Rectal smooth muscle tissue (tissue), 1 donor: ENCODE results near the gene RIPK1.
"Not testable (repeated sequence)": the region's sequence is repeated elsewhere in the genome, so short reads cannot be mapped to it uniquely, and the experiment has no call there.

Source experiments
- H3K27ac ChIP-seq: one replicate; pipeline ENCODE4 v1.7.0; 2013; ENCODE audit warnings: low read depth, low read length, inconsistent platforms
- H3K27me3 ChIP-seq: one replicate; pipeline ENCODE4 v1.7.0; 2013; ENCODE audit warnings: low read length; ENCODE audit not compliant: control insufficient read depth, insufficient read depth
- H3K36me3 ChIP-seq: one replicate; pipeline ENCODE4 v1.7.0; 2013; ENCODE audit warnings: low read length; ENCODE audit not compliant: control insufficient read depth, insufficient read depth
- H3K4me1 ChIP-seq: one replicate; pipeline ENCODE4 v1.7.0; 2013; ENCODE audit warnings: low read length; ENCODE audit not compliant: control insufficient read depth, insufficient read depth
- H3K4me3 ChIP-seq: one replicate; pipeline ENCODE4 v1.7.0; 2013; ENCODE audit warnings: low read length
- H3K9ac ChIP-seq: one replicate; pipeline ENCODE4 v1.7.0; 2013; ENCODE audit warnings: low read length

RIPK1 gene

DNA sequence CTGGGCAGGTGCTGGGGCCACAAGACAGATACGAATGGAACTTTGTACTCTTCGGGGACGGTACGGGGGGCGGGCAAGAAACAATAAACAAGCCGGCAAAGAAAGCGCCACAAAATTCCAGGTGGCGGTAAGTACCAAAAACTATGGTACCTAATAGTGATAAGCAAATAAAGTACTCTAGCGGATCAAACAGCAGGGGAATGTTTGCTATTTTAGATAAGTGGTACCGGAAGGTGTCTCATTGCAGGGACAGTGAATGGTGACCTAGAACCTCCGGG, 15.1 kb upstream of the RIPK1 start:
- H3K4me3 ChIP-seq = peak overlapping the region; percentile 61
- H3K36me3 ChIP-seq = no peaks in the 10 kb centered on the region
- H3K4me1 ChIP-seq = no peaks in the 10 kb centered on the region
- peak overlapping the region; percentile 9 for H3K27ac ChIP-seq
- H3K9ac ChIP-seq = peak overlapping the region; percentile 27
- no peaks in the 10 kb centered on the region for H3K27me3 ChIP-seq

DNA sequence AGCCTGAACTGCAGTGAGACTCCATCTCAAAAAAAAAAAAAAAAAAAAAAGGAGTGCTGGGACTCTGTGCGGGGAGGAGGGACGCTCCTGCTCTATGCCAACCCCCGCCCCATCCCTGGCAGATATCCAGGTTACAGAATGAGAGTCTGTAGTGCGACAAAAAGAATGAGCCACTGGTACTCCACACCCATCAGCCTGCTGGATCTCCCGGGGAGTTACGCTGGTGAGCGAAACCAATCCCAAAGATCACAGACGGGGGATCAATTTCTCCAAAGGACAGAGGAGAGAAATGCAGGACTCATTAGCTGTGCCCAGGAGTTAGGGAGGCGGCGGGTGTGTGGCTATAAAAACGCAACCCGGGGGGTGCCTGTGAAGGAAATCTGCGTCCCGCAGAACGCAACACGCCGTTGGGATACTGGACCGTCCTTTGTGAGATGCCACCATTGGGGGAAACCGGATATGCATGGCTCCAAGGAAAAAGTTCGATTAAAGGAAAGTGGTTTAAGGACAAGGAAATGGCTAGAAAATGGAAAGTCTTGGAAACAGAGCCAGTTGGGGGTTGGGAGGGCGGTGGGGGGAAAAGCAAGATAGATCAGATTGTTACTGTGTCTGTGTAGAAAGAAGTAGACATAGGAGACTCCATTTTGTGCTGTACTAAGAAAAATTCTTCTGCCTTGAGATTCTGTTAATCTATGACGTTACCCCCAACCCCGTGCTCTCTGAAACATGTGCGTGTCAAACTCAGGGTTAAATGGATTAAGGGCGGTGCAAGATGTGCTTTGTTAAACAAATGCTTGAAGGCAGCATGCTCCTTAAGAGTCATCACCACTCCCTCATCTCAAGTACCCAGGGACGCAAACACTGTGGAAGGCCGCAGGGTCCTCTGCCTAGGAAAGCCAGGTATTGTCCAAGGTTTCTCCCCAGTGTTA, 13.8 kb upstream of the RIPK1 start:
- not testable (repeated sequence) for H3K4me1 ChIP-seq, H3K9ac ChIP-seq, H3K27ac ChIP-seq, H3K36me3 ChIP-seq, H3K27me3 ChIP-seq
- H3K4me3 ChIP-seq = peak overlapping the region; percentile 61

DNA sequence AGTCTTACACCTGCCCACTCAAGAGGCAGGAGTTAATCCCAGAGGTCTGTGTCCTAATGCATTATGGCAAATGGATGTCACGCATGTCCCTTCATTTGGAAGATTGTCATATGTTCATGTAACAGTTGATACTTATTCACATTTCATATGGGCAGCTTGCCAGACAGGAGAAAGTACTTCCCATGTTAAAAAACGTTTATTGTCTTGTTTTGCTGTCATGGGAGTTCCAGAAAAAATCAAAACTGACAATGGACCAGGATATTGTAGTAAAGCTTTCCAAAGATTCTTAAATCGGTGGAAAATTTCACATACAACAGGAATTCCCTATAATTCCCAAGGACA, 13.2 kb upstream of the RIPK1 start:
- H3K27ac ChIP-seq, H3K27me3 ChIP-seq: not testable (repeated sequence)

DNA sequence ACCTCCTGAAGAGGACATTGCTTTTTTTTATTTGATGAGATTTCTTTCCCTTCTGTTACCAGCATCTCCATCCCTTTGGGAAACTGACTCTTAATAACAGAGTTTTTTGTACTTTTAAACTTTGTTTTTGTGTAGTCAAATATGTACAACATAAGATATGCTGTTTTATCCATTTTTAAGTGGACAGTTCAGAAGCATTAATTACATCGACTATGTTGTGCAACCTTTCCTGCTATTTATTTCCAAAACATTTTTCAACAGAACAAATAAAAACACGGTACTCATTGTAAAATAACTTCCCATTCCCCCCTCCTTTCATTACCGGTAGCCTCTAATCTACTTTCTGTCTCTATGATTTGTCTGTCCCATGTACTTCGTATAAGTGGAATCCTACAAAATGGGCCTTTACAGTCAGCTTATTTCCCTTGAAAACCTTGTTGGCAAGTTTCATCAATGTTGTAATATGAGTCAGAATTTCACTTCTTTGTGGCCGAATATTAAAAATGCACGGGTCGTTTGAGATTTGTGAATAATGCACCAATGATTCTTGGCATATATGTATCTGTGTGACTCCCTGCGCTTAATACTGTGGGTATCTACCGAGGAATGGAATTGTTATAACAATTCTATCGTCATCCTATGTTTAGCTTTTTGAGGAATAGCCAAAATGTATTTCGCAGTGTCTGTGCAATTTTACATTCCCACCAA, 11.1 kb upstream of the RIPK1 start:
- H3K4me3 ChIP-seq = no peak overlapping the region
- H3K9ac ChIP-seq = no peak overlapping the region
- H3K27ac ChIP-seq = no peak overlapping the region
- no peaks in the 10 kb centered on the region for H3K36me3 ChIP-seq
- H3K4me1 ChIP-seq = no peaks in the 10 kb centered on the region
- H3K27me3 ChIP-seq = no peaks in the 10 kb centered on the region

More for the DNA sequence above, 13.2 kb upstream of the RIPK1 start:
- not testable (repeated sequence) for H3K4me3 ChIP-seq, H3K36me3 ChIP-seq, H3K9ac ChIP-seq, H3K4me1 ChIP-seq

DNA sequence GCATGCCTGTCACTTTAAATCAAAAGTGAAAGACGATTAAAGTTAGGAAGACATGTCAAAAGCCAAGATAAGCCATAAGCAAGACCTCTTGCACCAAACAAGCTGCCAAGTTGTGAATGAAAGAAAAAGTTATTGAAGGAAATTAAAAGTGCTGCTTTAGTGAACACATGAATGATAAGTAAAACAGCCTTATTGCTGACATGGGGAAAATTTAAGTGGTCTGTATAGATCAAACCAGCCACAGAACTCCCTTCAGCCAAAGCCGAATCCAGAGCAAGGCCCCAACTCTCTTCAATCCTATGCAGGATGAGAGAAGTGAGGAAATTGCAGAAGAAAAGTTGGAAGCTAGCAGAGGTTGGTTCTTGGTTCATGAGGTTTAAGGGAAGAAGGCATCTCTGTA, 9.3 kb upstream of the RIPK1 start:
- Histone ChIP-seq H3K36me3 (no peaks in the 10 kb centered on the region), H3K4me3 (no peak overlapping the region), H3K4me1 (no peaks in the 10 kb centered on the region), H3K9ac (no peak overlapping the region), H3K27ac (no peak overlapping the region), H3K27me3 (no peaks in the 10 kb centered on the region)

DNA sequence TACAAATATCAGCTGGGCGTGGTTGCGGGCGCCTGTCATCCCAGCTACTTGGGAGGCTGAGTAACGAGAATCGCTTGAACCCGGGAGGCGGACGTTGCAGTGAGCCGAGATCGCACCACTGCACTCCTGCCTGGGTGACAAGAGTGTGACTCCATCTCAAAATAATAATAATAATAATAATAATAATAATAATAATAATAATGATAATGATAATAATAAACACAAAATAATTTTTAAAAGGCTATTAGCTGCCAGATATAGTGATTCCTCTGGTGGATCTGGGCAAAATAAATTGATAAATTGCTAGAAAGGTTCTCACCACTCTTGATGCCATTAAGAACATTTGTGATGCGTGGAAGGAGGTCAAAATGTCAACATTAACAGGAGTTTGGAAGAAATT, 8.2 kb upstream of the RIPK1 start:
- not testable (repeated sequence) for H3K27ac ChIP-seq, H3K36me3 ChIP-seq, H3K4me1 ChIP-seq, H3K4me3 ChIP-seq, H3K27me3 ChIP-seq, H3K9ac ChIP-seq

DNA sequence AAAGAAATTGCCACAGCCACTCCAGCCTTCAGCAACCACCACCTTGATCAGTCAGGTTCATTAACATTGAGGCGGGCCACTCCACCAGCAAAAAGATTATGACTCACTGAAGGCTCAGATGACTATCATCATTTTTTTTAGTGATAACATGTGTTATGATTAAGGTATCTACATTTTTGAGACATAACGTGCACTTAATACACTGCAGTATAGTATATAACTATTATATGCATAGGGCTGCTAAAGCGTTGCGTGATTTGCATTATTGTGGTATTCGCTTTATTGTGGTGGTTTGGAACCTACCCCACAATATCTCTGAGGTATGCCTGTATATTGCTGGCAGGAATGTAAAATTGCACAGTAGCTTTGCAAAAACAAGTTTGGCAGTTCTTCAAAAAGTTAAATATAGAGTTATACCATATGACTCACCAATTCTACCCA, 6.8 kb upstream of the RIPK1 start:
- Histone ChIP-seq H3K27ac (no peak overlapping the region), H3K27me3 (no peaks in the 10 kb centered on the region), H3K9ac (no peak overlapping the region), H3K36me3 (no peaks in the 10 kb centered on the region), H3K4me3 (no peak overlapping the region), H3K4me1 (no peaks in the 10 kb centered on the region)

DNA sequence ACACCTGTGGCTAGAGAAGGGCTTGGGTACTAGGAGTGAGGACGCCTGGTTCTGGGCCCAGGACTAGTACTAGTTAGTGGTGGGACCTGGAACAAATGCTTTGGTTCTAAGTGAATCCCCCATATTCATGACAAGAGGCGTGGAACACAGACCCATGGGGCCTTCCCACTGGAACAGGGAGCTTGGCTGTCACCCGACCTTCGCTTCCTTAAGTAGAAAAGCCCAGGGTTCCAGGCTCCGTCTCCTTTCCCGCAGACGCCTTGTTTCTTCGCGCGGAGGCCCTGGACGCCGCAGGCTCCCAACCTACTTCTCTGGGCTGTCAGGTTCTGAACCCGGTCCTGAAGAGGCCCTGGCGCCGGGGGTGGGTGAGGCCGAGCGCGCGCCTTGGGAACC, 5.0 kb upstream of the RIPK1 start:
- not testable (repeated sequence) for H3K9ac ChIP-seq, H3K36me3 ChIP-seq, H3K27me3 ChIP-seq, H3K4me1 ChIP-seq
- H3K4me3 ChIP-seq = peak overlapping the region; percentile 46
- H3K27ac ChIP-seq = peak overlapping the region; percentile 97

DNA sequence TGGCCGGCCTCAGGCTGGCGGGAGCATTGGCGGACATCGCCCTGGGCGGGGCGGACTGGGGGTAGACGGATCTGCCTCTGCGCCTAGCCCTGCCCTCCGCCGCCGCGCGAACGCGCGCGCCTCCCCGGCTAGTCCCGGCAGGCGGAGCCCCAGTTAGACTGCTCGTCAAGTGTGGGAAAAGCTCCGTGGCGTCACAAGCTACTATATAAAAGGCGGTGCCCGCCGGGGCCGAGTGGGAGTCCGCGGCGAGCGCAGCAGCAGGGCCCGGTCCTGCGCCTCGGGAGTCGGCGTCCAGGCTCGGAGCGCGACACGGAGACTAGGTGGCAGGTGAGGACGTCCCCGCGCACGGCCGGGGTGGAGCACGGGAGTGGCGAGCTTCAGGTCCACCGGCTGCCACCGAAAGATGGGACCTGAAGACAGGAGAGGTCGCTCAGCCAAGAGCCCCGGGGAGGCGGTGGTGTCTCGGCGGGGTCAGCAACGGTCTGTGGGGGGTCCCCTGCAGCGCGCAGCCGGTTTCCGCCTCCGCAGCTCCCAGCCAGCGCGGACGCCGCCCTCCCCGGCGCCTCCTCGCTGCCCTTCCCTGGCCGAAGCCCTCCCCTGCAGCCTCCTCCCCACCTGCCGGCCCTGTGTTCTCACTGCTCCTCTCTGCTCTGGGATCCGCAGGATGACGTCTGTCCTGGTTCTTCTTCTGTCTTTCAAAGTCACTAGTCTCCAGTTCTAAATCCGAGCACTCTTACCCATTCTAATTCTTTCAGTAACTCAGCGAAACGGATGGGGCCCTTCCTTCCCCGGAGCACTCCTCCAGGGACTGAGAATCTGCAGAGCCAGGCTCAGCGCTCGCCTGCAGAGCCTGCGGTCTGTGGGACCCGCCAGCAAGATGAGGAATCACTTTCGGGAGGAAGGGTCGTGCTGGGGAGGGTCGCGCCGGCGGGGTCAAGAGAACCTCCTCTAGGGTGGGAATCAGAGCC, 4.3 kb upstream of the RIPK1 start:
- Histone ChIP-seq H3K36me3 (no peaks in the 10 kb centered on the region), H3K27ac (peak overlapping the region; percentile 97), H3K4me1 (no peaks in the 10 kb centered on the region)

DNA sequence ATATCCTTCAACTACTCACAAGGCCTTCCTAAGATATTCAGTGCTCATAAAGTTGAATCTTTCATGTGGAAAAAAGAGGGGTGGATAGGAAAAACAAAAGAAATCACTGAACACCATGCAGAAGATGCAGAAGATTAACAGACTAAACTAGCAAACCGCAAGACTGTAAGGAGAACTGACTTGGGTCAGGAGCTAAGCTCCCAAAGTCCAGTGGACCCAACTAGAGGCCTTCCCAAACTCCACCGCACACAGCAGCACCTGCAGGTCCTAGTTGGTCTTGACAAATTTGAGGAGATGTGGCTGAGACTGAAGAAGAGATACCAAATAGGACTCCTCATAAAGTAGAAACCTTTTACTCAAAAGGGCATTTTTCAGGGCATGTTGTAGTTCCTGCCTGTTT, 3.3 kb downstream of the RIPK1 start:
- Histone ChIP-seq H3K4me1 (peaks cover 4% of the 10 kb centered on the region), H3K27ac (no peak overlapping the region)

More for the DNA sequence above, 4.3 kb upstream of the RIPK1 start:
- H3K27me3 ChIP-seq = no peaks in the 10 kb centered on the region
- peak overlapping the region; percentile 88 for H3K4me3 ChIP-seq
- H3K9ac ChIP-seq = peak overlapping the region; percentile 75

DNA sequence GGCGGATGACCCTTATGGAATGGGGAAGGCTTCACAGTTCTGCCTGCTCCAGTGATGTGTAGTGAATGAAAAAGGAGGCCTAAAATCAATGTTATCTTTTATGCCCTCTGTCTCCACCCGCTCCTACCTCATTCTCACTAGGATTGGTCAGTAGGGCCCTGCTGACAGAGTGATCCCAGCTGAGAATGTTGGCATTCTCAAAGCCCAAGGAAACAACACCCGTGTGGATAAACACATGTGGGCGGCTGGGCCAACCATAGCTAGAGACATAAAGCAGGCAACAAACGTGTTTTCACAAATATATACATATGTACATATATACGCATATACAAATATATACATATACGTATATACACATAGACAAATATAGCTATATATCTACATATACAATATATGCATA, 4.5 kb downstream of the RIPK1 start:
- H3K4me3 ChIP-seq = no peak overlapping the region
- H3K36me3 ChIP-seq = peaks cover 4% of the 10 kb centered on the region
- no peaks in the 10 kb centered on the region for H3K27me3 ChIP-seq
- H3K4me1 ChIP-seq = peaks cover 4% of the 10 kb centered on the region
- H3K27ac ChIP-seq = no peak overlapping the region
- H3K9ac ChIP-seq = no peak overlapping the region

More for the DNA sequence above, 3.3 kb downstream of the RIPK1 start:
- Histone ChIP-seq H3K9ac (no peak overlapping the region), H3K4me3 (no peak overlapping the region), H3K27me3 (no peaks in the 10 kb centered on the region), H3K36me3 (no peaks in the 10 kb centered on the region)

DNA sequence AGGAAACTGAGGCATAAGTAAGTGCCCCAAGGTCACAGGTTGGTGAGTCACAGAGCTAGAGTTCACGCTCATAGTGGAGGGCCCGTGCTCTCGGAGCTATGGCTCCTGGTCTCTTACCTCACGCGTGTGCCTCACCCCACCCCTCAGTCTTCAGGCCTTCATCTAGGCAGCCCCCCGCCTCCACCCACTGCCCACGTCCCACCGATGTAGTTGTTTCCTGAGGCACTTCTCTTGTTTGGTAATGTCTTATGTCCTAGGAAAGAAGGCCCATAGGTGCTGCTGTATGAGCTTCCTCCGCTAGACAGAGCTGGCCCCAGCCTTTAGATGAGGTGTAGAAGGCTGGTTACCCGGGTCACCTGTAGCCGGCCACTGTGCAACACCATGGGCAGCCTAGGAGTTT, 5.1 kb downstream of the RIPK1 start:
- Histone ChIP-seq H3K9ac (no peak overlapping the region), H3K4me3 (no peak overlapping the region), H3K27me3 (no peaks in the 10 kb centered on the region), H3K4me1 (peaks cover 4% of the 10 kb centered on the region), H3K36me3 (peaks cover 8% of the 10 kb centered on the region), H3K27ac (no peak overlapping the region)
